Kidney (tissue), 14 donors: ENCODE measurements around the gene ANAPC2. TPM values are rescaled to one million over a fixed set of nuclear protein-coding genes. Genes with fewer than 3 reads are reported as not detected.

Experiments used
- DNase-seq, 5 donors: peaks; one replicate each; pipeline ENCODE4 v3.0.0-alpha.2; 2013 to 2020
- FAIRE-seq: peaks from 2 replicates; lab custom pipeline; 2012; peaks lifted over from hg19 to GRCh38; lab: Jason Lieb, UNC
- H3K27ac ChIP-seq, 2 donors: one replicate each; pipeline ENCODE4 v1.7.0; 2013; ENCODE audit warnings: low read depth in 2 of 2, low read length in 2 of 2, inconsistent platforms in 1 of 2
- H3K27me3 ChIP-seq: one replicate; pipeline ENCODE4 v1.7.1; 2013; ENCODE audit warnings: low read length, inconsistent platforms; ENCODE audit not compliant: control insufficient read depth, insufficient read depth
- H3K36me3 ChIP-seq, 3 donors: one replicate each; pipeline versions ENCODE4 v1.7.0 to v1.7.1; 2013; ENCODE audit warnings: low read length in 3 of 3, control low read depth in 1 of 3, inconsistent platforms in 1 of 3; ENCODE audit not compliant: insufficient read depth in 3 of 3, control insufficient read depth in 2 of 3
- H3K4me1 ChIP-seq, 3 donors: one replicate each; pipeline versions ENCODE4 v1.7.0 to v1.7.1; 2013; ENCODE audit warnings: low read length in 3 of 3, inconsistent platforms in 1 of 3, low read depth in 1 of 3; ENCODE audit not compliant: control insufficient read depth in 2 of 3, insufficient read depth in 2 of 3
- H3K4me3 ChIP-seq, 3 donors: one replicate each; pipeline versions ENCODE4 v1.7.0 to v1.8.1; 2013; ENCODE audit warnings: low read length in 3 of 3, control low read depth in 1 of 3, inconsistent platforms in 1 of 3
- H3K9ac ChIP-seq, 3 donors: one replicate each; pipeline versions ENCODE4 v1.7.0 to v1.7.1; 2013; ENCODE audit warnings: low read length in 3 of 3, control low read depth in 1 of 3, inconsistent platforms in 1 of 3
- H3K9me3 ChIP-seq, 3 donors: one replicate each; pipeline versions ENCODE4 v1.7.0 to v1.7.1; 2013; ENCODE audit warnings: low read length in 3 of 3, control low read depth in 1 of 3, inconsistent platforms in 1 of 3; ENCODE audit not compliant: control insufficient read depth in 2 of 3, insufficient read depth in 1 of 3
- intact Hi-C: fragments of 100-400 bp; cut with DNase I; formaldehyde crosslinking; loops from one replicate; pipeline ENCODE4 v1.11.1; 2022
- polyA plus RNA-seq: library from polyadenylated mRNA; stranded (reverse); fragments of 350-450 nt; fragmentation: Illumina TruSeq; extraction: RNeasy Lipid Tissue Mini Kit (QIAGEN cat#74804); gene quantifications from one replicate; pipeline ENCODE4 v1.2.3, GENCODE V29; 2014; ENCODE audit warnings: low read depth, low replicate concordance; ENCODE audit not compliant: insufficient read depth
- total RNA-seq: library from RNA; stranded (reverse); fragmentation: NEBNext Ultra II Directional; extraction: Animal tissue kit (Norgen Biotek cat#: 25700); gene quantifications from one replicate; pipeline ENCODE4 v1.2.1, GENCODE V29; 2021
- TF ChIP-seq, protein P1 (sequence below): IDR thresholded peaks from 3 replicates; pipeline ENCODE4 v1.5.1; 2012; ENCODE audit warnings: mild to moderate bottlenecking, moderate library complexity, borderline replicate concordance; ENCODE audit not compliant: insufficient read depth; ENCODE audit errors: extremely low read depth
- donor health status: control.
- donor health status: control.
- donor health status: control.
- donor health status: control.
- donor health status: control.
- donor health status: DM: yes; HTN: yes; CAD: no.
- donor health status: Normal renal cell carcinoma (clear cell type).

The ANAPC2 gene
- total and polyA plus RNA-seq, 2 donors from 2014 or later = 19.9 to 57.2 TPM

- peaks cover 5% of the 10 kb centered on the region for H3K27me3 ChIP-seq
- H3K9me3 ChIP-seq = no peaks in the 10 kb centered on the region
- DNase-seq (no peak), FAIRE-seq (no peak)
- intact Hi-C loops = no loop called here
- peak overlapping the region in 1 of 3 donors; percentile 11 for H3K4me3 ChIP-seq
- TF ChIP-seq, protein P1, sequence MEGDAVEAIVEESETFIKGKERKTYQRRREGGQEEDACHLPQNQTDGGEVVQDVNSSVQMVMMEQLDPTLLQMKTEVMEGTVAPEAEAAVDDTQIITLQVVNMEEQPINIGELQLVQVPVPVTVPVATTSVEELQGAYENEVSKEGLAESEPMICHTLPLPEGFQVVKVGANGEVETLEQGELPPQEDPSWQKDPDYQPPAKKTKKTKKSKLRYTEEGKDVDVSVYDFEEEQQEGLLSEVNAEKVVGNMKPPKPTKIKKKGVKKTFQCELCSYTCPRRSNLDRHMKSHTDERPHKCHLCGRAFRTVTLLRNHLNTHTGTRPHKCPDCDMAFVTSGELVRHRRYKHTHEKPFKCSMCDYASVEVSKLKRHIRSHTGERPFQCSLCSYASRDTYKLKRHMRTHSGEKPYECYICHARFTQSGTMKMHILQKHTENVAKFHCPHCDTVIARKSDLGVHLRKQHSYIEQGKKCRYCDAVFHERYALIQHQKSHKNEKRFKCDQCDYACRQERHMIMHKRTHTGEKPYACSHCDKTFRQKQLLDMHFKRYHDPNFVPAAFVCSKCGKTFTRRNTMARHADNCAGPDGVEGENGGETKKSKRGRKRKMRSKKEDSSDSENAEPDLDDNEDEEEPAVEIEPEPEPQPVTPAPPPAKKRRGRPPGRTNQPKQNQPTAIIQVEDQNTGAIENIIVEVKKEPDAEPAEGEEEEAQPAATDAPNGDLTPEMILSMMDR = no peak
- no peaks in the 10 kb centered on the region for H3K4me1 ChIP-seq
- H3K9ac ChIP-seq = no peak overlapping the region
- H3K27ac ChIP-seq = no peak overlapping the region
- H3K36me3 ChIP-seq = no peaks in the 10 kb centered on the region
Measured at GRCh38 chr9:137147091-137147792, 41.1 kb downstream of the ANAPC2 start.

- Histone ChIP-seq H3K4me3 (no peak overlapping the region), H3K9me3 (no peaks in the 10 kb centered on the region), H3K27me3 (peaks cover 6% of the 10 kb centered on the region), H3K9ac (no peak overlapping the region), H3K4me1 (no peaks in the 10 kb centered on the region), H3K27ac (no peak overlapping the region), H3K36me3 (no peaks in the 10 kb centered on the region)
- TF ChIP-seq, protein P1 = no peak
- intact Hi-C loops = no loop called here
- DNase-seq (no peak), FAIRE-seq (no peak)
Measured at GRCh38 chr9:137146527-137146918, 41.8 kb downstream of the ANAPC2 start.

DNA sequence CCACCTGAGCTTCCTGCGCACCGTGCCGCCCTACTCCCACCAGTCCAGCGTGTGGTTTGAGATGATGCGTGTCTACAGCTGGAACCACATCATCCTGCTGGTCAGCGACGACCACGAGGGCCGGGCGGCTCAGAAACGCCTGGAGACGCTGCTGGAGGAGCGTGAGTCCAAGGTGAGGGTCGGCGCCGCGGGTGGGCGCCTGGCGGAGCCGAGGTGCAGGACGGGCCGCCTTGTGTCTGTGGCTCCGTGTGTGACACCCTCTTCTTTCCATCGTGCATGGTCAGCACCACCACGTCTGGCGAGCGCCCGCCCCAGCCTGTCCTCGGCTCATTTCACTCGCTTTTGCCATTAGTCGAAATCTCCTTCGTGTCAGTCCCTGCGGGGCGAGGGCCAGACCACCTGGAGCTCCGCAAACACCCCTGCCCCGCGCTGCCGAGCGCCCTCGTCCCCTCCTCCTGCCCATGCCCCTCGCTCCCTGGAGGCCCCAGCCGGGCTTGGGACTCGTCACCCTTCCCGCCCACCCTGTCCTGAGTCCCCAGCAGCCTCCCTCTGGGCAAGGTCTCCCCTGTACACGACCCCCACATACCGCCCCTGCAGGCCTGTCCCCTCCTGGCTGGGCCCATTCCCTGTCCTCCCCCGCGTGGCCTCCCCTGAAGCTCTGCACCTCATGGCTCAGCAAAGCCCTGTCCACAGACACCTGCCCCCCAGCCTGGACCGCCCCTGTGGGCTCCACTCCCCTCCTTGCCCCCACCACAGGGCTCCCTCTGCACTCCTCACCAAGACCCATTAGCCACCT is 42.4 kb downstream of the ANAPC2 start:
- no peak overlapping the region for H3K4me3 ChIP-seq
- FAIRE-seq = no peak
- peak in 1 of 5 donors; percentile 72 for DNase-seq
- peaks cover 6% of the 10 kb centered on the region for H3K27me3 ChIP-seq
- intact Hi-C loops = no loop called here
- TF ChIP-seq, protein P1 = no peak
- H3K9me3 ChIP-seq = no peaks in the 10 kb centered on the region
- H3K27ac ChIP-seq = no peak overlapping the region
- no peak overlapping the region for H3K9ac ChIP-seq
- no peaks in the 10 kb centered on the region for H3K4me1 ChIP-seq
- H3K36me3 ChIP-seq = no peaks in the 10 kb centered on the region
